ENCODE results near the gene ZFAND3.

The ZFAND3 gene

DNA sequence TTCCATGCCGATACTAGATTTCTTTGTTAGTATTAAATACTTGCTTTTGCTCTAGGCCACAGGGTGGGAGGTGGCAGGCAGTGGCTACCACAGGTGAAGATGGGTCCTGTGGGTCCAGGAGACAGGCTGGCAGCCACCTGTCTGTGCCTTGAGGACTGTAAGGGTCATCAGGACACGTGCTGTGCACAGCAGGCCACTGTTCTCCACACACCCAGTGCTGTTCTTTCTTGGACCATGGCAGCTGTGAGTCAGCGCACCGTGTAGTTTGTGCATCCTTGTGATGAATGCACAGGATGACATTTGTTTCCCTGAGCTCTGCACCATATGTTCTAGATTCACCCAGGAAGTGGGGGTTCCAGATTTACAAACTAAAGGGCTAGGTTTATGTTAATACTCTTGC, 317.0 kb downstream of the ZFAND3 start:
- Histone ChIP-seq H3K4me1 (no peaks in the 10 kb centered on the region), H3K36me3 (replicated peaks) (no peaks in the 10 kb centered on the region), H3K4me3 (no peak overlapping the region), H3K9me3 (no peaks in the 10 kb centered on the region), H3K27me3 (ENCODE audit: low read depth) (no peaks in the 10 kb centered on the region)
- DNase-seq (ENCODE audit: low spot score in 2 of 2): no peak
- in situ Hi-C loops (cut with MboI; ENCODE audit: low sequenced_read_pairs): no loop called here

- Histone ChIP-seq H3K4me3 (no peak overlapping the region), H3K27me3 (ENCODE audit: low read depth) (no peaks in the 10 kb centered on the region), H3K9me3 (no peaks in the 10 kb centered on the region), H3K4me1 (no peaks in the 10 kb centered on the region), H3K36me3 (replicated peaks) (no peaks in the 10 kb centered on the region)
- in situ Hi-C loops (cut with MboI; ENCODE audit: low sequenced_read_pairs): no loop called here
- DNase-seq (ENCODE audit: low spot score in 2 of 2): no peak
Observed at GRCh38 chr6:38137608-38138265, 318.2 kb downstream of the ZFAND3 start.

- Histone ChIP-seq H3K9me3 (no peaks in the 10 kb centered on the region), H3K27me3 (ENCODE audit: low read depth) (no peaks in the 10 kb centered on the region), H3K36me3 (replicated peaks) (no peaks in the 10 kb centered on the region), H3K4me1 (no peaks in the 10 kb centered on the region), H3K4me3 (no peak overlapping the region)
- in situ Hi-C loops (cut with MboI; ENCODE audit: low sequenced_read_pairs): no loop called here
- no peak for DNase-seq (ENCODE audit: low spot score in 2 of 2)
Observed at GRCh38 chr6:38138374-38138773, 318.8 kb downstream of the ZFAND3 start.

- Histone ChIP-seq H3K27me3 (ENCODE audit: low read depth) (no peaks in the 10 kb centered on the region), H3K4me1 (no peaks in the 10 kb centered on the region)
Observed at GRCh38 chr6:38141085-38141484, 321.6 kb downstream of the ZFAND3 start.

GRCh38 chr6:38141716-38142115, 322.2 kb downstream of the ZFAND3 start:
- H3K4me1 ChIP-seq: no peaks in the 10 kb centered on the region

More at GRCh38 chr6:38141085-38141484, 321.6 kb downstream of the ZFAND3 start:
- no peaks in the 10 kb centered on the region for H3K9me3 ChIP-seq
- H3K4me3 ChIP-seq: no peak overlapping the region
- no peak for DNase-seq (ENCODE audit: low spot score in 2 of 2)
- in situ Hi-C loops (cut with MboI; ENCODE audit: low sequenced_read_pairs): no loop called here
- H3K36me3 ChIP-seq (replicated peaks): no peaks in the 10 kb centered on the region

GRCh38 chr6:38142178-38142902, 322.8 kb downstream of the ZFAND3 start:
- in situ Hi-C loops (cut with MboI; ENCODE audit: low sequenced_read_pairs): no loop called here
- no peaks in the 10 kb centered on the region for H3K4me1 ChIP-seq
- H3K9me3 ChIP-seq: no peaks in the 10 kb centered on the region
- no peaks in the 10 kb centered on the region for H3K27me3 ChIP-seq (ENCODE audit: low read depth)
- no peaks in the 10 kb centered on the region for H3K36me3 ChIP-seq (replicated peaks)
- no peak for DNase-seq (ENCODE audit: low spot score in 2 of 2)
- H3K4me3 ChIP-seq: no peak overlapping the region

More at GRCh38 chr6:38141716-38142115, 322.2 kb downstream of the ZFAND3 start:
- in situ Hi-C loops (cut with MboI; ENCODE audit: low sequenced_read_pairs): no loop called here
- no peaks in the 10 kb centered on the region for H3K36me3 ChIP-seq (replicated peaks)
- H3K27me3 ChIP-seq (ENCODE audit: low read depth): no peaks in the 10 kb centered on the region
- no peak for DNase-seq (ENCODE audit: low spot score in 2 of 2)
- H3K4me3 ChIP-seq: no peak overlapping the region
- no peaks in the 10 kb centered on the region for H3K9me3 ChIP-seq

- H3K9me3 ChIP-seq: no peaks in the 10 kb centered on the region
- no peaks in the 10 kb centered on the region for H3K4me1 ChIP-seq
- H3K4me3 ChIP-seq: no peak overlapping the region
- no peaks in the 10 kb centered on the region for H3K36me3 ChIP-seq (replicated peaks)
- H3K27me3 ChIP-seq (ENCODE audit: low read depth): no peaks in the 10 kb centered on the region
- no peak for DNase-seq (ENCODE audit: low spot score in 2 of 2)
- in situ Hi-C loops (cut with MboI; ENCODE audit: low sequenced_read_pairs): no loop called here
Observed at GRCh38 chr6:38143191-38144150, 323.9 kb downstream of the ZFAND3 start.

DNA sequence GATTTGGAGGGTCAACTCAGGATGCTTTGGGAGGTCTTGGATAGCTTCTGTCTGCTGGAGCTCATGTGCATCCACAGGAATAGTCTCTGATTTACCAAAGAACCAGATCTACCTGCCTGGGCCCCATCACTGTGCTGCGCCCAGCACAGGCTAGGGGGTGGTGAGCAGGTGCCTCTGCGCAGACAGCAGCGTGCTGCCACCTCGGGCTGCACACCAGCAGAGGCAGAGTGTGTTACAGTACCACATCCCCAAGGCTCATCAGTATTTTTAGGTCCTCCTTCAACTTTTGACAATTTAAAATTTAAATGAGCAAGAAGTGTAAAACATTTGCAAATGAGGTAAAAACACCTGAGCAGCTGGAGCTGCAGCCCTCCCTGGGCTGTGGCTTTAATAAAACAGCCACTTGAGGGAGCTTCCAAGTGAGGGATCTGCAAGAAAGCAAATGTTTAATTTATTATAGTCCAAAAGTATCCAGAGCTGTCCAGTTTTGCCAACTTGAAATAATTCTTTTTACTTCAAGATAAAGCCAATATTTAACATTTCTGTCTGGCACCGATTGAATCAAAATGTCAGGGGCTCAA, 324.9 kb downstream of the ZFAND3 start:
- no peaks in the 10 kb centered on the region for H3K27me3 ChIP-seq (ENCODE audit: low read depth)
- in situ Hi-C loops (cut with MboI; ENCODE audit: low sequenced_read_pairs): no loop called here
- DNase-seq (ENCODE audit: low spot score in 2 of 2): no peak
- H3K4me3 ChIP-seq: no peak overlapping the region
- H3K4me1 ChIP-seq: no peaks in the 10 kb centered on the region
- H3K36me3 ChIP-seq (replicated peaks): no peaks in the 10 kb centered on the region
- H3K9me3 ChIP-seq: no peaks in the 10 kb centered on the region

DNA sequence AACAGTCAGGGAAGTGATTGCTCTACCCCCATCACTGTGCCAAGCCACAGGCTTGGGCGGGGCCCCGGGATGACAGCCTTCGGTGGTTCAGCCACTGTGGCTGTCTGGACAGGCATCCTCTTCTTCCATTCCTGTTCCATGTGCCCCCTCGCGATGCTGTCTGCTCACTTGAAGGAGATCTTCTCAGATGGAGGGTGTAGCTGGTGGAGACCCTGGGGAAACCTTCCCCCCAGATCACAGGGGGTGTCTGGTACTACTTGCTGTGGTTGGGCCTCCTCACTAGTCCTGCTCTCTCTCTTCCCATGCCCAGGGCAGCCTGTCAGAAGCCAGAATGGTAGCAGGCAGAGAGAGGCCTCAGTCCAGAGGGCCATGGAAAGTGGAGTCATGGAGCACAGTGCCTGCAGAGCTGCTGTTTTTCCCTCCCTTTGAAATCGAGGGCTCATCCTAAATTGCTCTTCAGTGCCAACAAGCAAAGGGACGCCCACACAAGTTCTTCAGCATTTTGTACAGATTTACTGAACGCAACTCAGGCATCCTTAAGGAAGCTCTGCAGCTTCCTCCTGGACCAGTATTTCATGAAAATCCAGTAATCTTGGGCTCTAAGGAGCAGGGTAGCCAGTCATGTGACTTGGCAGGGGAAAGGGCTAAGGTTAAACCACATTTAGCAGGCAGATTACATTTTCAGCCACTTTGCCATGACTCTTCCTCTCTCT, 326.6 kb downstream of the ZFAND3 start:
- H3K36me3 ChIP-seq (replicated peaks): no peaks in the 10 kb centered on the region
- DNase-seq (ENCODE audit: low spot score in 2 of 2): no peak
- no peaks in the 10 kb centered on the region for H3K9me3 ChIP-seq
- no peak overlapping the region for H3K4me3 ChIP-seq
- H3K4me1 ChIP-seq: no peaks in the 10 kb centered on the region
- in situ Hi-C loops (cut with MboI; ENCODE audit: low sequenced_read_pairs): no loop called here
- H3K27me3 ChIP-seq (ENCODE audit: low read depth): no peaks in the 10 kb centered on the region

DNA sequence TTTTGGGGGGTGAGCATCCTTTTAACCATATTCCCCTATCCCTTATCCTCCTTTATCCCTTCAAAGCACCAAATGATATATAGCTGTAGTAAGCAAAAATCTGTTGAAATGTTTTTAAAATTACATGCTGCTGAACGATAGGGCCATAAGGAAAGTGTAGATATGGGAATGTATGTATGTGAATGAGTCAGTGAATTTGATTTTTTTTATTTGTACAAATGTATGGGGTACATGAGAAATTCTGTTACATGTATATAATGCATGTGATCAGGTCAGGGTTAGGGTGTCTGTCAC, 327.2 kb downstream of the ZFAND3 start:
- no peaks in the 10 kb centered on the region for H3K27me3 ChIP-seq (ENCODE audit: low read depth)
- in situ Hi-C loops (cut with MboI; ENCODE audit: low sequenced_read_pairs): no loop called here
- DNase-seq (ENCODE audit: low spot score in 2 of 2): no peak
- H3K4me1 ChIP-seq: no peaks in the 10 kb centered on the region
- no peaks in the 10 kb centered on the region for H3K9me3 ChIP-seq
- H3K4me3 ChIP-seq: no peak overlapping the region
- no peaks in the 10 kb centered on the region for H3K36me3 ChIP-seq (replicated peaks)

GRCh38 chr6:38148606-38149005, 329.1 kb downstream of the ZFAND3 start:
- in situ Hi-C loops (cut with MboI; ENCODE audit: low sequenced_read_pairs): no loop called here
- H3K4me3 ChIP-seq: no peak overlapping the region
- H3K9me3 ChIP-seq: no peaks in the 10 kb centered on the region
- H3K27me3 ChIP-seq (ENCODE audit: low read depth): no peaks in the 10 kb centered on the region
- DNase-seq (ENCODE audit: low spot score in 2 of 2): no peak
- H3K4me1 ChIP-seq: no peaks in the 10 kb centered on the region
- H3K36me3 ChIP-seq (replicated peaks): no peaks in the 10 kb centered on the region

- Histone ChIP-seq H3K4me3 (no peak overlapping the region), H3K27me3 (ENCODE audit: low read depth) (no peaks in the 10 kb centered on the region), H3K36me3 (replicated peaks) (no peaks in the 10 kb centered on the region), H3K4me1 (no peaks in the 10 kb centered on the region), H3K9me3 (no peaks in the 10 kb centered on the region)
- in situ Hi-C loops (cut with MboI; ENCODE audit: low sequenced_read_pairs): no loop called here
- no peak for DNase-seq (ENCODE audit: low spot score in 2 of 2)
Observed at GRCh38 chr6:38149531-38149930, 330.0 kb downstream of the ZFAND3 start.

DNA sequence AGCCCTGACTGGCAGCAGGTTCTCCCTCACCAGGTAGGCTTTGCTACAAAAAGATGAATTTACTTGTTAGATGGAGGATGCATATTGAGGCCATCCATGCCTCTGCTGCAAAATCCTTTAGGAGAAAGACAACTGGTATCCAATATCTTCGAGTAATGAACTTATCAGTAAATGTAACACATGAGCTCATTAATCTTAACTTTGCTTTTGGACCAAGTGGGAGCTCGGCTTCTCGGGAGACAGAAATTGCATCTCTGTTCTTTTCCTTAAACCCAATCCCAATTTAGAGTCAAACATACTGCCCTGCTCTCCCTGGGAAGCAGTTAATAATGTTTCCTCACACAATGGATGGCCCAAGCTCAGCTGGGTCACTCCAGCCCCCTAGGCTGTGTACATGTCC, 330.5 kb downstream of the ZFAND3 start:
- Histone ChIP-seq H3K4me3 (no peak overlapping the region), H3K27me3 (ENCODE audit: low read depth) (no peaks in the 10 kb centered on the region), H3K9me3 (no peaks in the 10 kb centered on the region), H3K36me3 (replicated peaks) (no peaks in the 10 kb centered on the region), H3K4me1 (no peaks in the 10 kb centered on the region)
- DNase-seq (ENCODE audit: low spot score in 2 of 2): no peak
- in situ Hi-C loops (cut with MboI; ENCODE audit: low sequenced_read_pairs): no loop called here
